Measurements from ENCODE around the gene LCLAT1. TPM values are rescaled to one million over a fixed set of nuclear protein-coding genes. Genes with fewer than 3 reads are reported as not detected.

Gene LCLAT1
- polyA plus RNA-seq (2011; rRNA removed) (55.7 and 71.0 TPM in 2 replicates), polyA plus RNA-seq (2017; fragmentation: RNase III; extraction: RNeasy Plus Mini Kit Qiagen cat#74134 plus additional on column Dnase treatment) (17.7 to 19.5 TPM (median 17.9 TPM) in 3 replicates), polyA minus RNA-seq (2011; rRNA and poly(A)+ RNA removed) (67.1 and 80.2 TPM in 2 replicates)
- polyA plus RNA-seq (2012; cell fraction: cytosol; rRNA removed) = 12.3 and 13.7 TPM in 2 replicates
- polyA plus RNA-seq (2012; cell fraction: nucleus; rRNA removed) = 10.3 and 14.2 TPM in 2 replicates

GRCh38 chr2:30447149-30448045 lies at the start of gene LCLAT1:
LCLAT1 (plus strand) TSS chr2:30447246; CDS start chr2:30525591, 78,345 bp downstream.
- ChIA-PET CTCF (interaction anchor here (0.6 to 2.4 kb wide), 7 partner anchors 14 to 264 kb away, joined by 3 to 8 read pairs (median 3); no protein-coding TSS in a partner anchor), POLR2A (interaction anchor here (0.6 to 2.1 kb wide), 10 partner anchors 22 to 301 kb away, joined by 3 to 8 read pairs (median 4); partner anchors contain the start of genes LBH and YPEL5)
- no peak; the same call in 2 of the 3 replicates for TF ChIP-seq SMC3 (IDR thresholded peaks at IDR 0.05)
- peak; percentile 90 for TF ChIP-seq HOXB13 (CRISPR knock-in tag; IDR thresholded peaks at IDR 0.05; ENCODE audit: low read depth)
- TF ChIP-seq BCL3 (IDR thresholded peaks at IDR 0.05) = no peak
- TF ChIP-seq NR3C1 (IDR thresholded peaks at IDR 0.05) = no peak
- no peak for TF ChIP-seq CHD2 (IDR thresholded peaks at IDR 0.05; ENCODE audit: low read length, partially characterized antibody)
- TF ChIP-seq RAD21 (conservative IDR thresholded peaks at IDR 0.05 in 1 of 2, IDR thresholded peaks at IDR 0.05 in 1 of 2) = peak in 1 of 2 experiments; percentile 8; a peak in 1 of 5 replicates
- TF ChIP-seq ZFP36 (IDR thresholded peaks at IDR 0.05; ENCODE audit: borderline replicate concordance, partially characterized antibody) = no peak
- peak; percentile 84; the same call in 1 of the 2 replicates for TF ChIP-seq EHF (CRISPR knock-in tag; IDR thresholded peaks at IDR 0.05)
- TF ChIP-seq POLR2AphosphoS2 (conservative IDR thresholded peaks at IDR 0.05; ENCODE audit: low read length) = no peak
- no peak for TF ChIP-seq HOXA7 (CRISPR knock-in tag; IDR thresholded peaks at IDR 0.05)
- no peak for TF ChIP-seq ELK1 (IDR thresholded peaks at IDR 0.05; ENCODE audit: low read depth, low read length)
- TF ChIP-seq ZNF302 (CRISPR knock-in tag; IDR thresholded peaks at IDR 0.05) = 0 out of 2 replicates have a peak, but pooled peaks have one; percentile 31
- no peak for TF ChIP-seq ZSCAN20 (CRISPR knock-in tag; IDR thresholded peaks at IDR 0.05)
- no peak for TF ChIP-seq EHMT2 (IDR thresholded peaks at IDR 0.05; ENCODE audit: low read depth)
- TF ChIP-seq PBX3 (IDR thresholded peaks at IDR 0.05) = 0 out of 2 replicates have a peak, but pooled peaks have one; percentile 50
- TF ChIP-seq NFE2L2 (conservative IDR thresholded peaks at IDR 0.05; ENCODE audit: low read length) = no peak
- TF ChIP-seq ESRRA (IDR thresholded peaks at IDR 0.05; ENCODE audit: borderline replicate concordance, low read length) = no peak
- peak; percentile 47; the same call in 1 of the 2 replicates for TF ChIP-seq USF2 (IDR thresholded peaks at IDR 0.05)
- peak; percentile 93 for TF ChIP-seq HOXB5 (CRISPR knock-in tag; IDR thresholded peaks at IDR 0.05)
- no peak for TF ChIP-seq GATA3 (IDR thresholded peaks at IDR 0.05; ENCODE audit: borderline replicate concordance)
- TF ChIP-seq E2F6 (IDR thresholded peaks at IDR 0.05; ENCODE audit: borderline replicate concordance, low read depth) = peak; percentile 98
- TF ChIP-seq RNF2 (IDR thresholded peaks at IDR 0.05; ENCODE audit: borderline replicate concordance, low read depth) = no peak; the same call in 1 of the 2 replicates
- peak; percentile 70 for TF ChIP-seq POLR2A (IDR thresholded peaks at IDR 0.05; ENCODE audit: low read length)
- no peak for TF ChIP-seq CHD4 (IDR thresholded peaks at IDR 0.05; ENCODE audit: borderline replicate concordance)
- peak; percentile 100 for TF ChIP-seq MAX (IDR thresholded peaks at IDR 0.05)
- peak in 1 of 2 experiments; percentile 57; a peak in 1 of 4 replicates for TF ChIP-seq CEBPB (IDR thresholded peaks at IDR 0.05)
- TF ChIP-seq RARB (CRISPR knock-in tag; IDR thresholded peaks at IDR 0.05) = 0 out of 2 replicates have a peak, but pooled peaks have one; percentile 46
- TF ChIP-seq CTCF (IDR thresholded peaks at IDR 0.05) = no peak; the same call in 2 of the 3 replicates
- peak; percentile 61; the same call in 1 of the 2 replicates for TF ChIP-seq MYC (IDR thresholded peaks at IDR 0.05; ENCODE audit: borderline replicate concordance, low read length)
- TF ChIP-seq MAZ (IDR thresholded peaks at IDR 0.05; ENCODE audit: borderline replicate concordance, low read depth, low read length) = no peak
- no peak for TF ChIP-seq CBX8 (IDR thresholded peaks at IDR 0.05)
- TF ChIP-seq KDM1A (IDR thresholded peaks at IDR 0.05; ENCODE audit: low read depth) = no peak

More at GRCh38 chr2:30447149-30448045, at the start of gene LCLAT1:
- Histone ChIP-seq H3K9me3 (no peaks in the 10 kb centered on the region), H3K4me3 (peak within 1 kb of the TSS; percentile 87), H3K27ac (peak within 1 kb of the TSS; percentile 89 to 90), H3K4me2 (peak within 1 kb of the TSS; percentile 98), H3K4me1 (peaks cover 34% of the 10 kb centered on the region)
- ATAC-seq = peak; percentile 97
- DNase-seq (ENCODE audit: low read depth in 1 of 2, low spot score in 1 of 2) = peak; percentile 75 to 87
- FAIRE-seq = no peak
- WGBS (ENCODE audit: missing lambda C conversion rate) = 3% methylated on average over 66 of the region's 83 CpGs
